Stimulated activated CD8-positive, alpha-beta memory T cell treated with anti-CD3 and anti-CD28 coated beads, Interleukin-12 subunit alpha, Interleukin-12 subunit beta, amount 100 ng/mL, for 1 hour (primary cell): Measurements from ENCODE around the gene AGAP1.

Experiments
- DNase-seq: peaks from one replicate; pipeline ENCODE4 v3.0.0-alpha.2; 2020; ENCODE audit warnings: low read depth

Gene AGAP1

DNA sequence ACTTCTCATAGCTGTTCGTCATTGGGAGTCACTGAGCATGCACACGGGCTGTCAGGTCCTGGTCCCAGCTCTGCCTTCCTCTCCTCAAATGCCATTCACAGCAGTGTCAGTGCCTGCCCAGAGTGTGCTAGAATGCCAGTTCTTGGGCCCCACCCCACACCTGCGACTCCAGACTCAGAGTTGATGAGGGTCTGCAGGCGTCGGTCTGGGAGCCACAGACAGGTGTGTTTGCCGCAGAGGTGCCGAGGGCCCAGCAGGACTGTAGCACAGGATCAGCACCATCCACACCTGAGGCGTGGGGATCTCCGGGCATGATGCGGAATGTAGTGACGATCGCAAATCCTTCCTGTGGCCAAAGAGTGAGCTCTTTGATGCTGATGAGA lies 56.5 kb downstream of the AGAP1 start:
- no peak for DNase-seq

DNA sequence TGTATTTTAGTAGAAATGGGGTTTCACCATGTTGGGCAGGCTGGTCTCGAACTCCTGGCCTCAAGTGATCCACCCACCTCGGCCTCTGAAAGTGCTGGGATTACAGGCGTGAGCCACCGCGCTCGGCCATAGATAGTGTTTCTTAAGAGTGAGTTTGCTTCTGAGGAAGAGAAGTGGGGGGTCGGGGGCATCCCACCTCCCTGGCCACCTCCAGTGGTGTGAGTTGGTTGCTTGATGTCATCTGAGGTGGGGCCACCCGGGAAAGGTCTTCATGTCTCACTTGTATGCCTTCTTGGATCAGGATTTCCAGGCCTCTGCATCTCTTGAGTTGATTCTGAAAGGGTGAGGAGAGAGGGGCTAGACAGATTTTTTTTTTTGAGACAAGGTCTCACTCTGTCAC lies 57.1 kb downstream of the AGAP1 start:
- no peak for DNase-seq

DNA sequence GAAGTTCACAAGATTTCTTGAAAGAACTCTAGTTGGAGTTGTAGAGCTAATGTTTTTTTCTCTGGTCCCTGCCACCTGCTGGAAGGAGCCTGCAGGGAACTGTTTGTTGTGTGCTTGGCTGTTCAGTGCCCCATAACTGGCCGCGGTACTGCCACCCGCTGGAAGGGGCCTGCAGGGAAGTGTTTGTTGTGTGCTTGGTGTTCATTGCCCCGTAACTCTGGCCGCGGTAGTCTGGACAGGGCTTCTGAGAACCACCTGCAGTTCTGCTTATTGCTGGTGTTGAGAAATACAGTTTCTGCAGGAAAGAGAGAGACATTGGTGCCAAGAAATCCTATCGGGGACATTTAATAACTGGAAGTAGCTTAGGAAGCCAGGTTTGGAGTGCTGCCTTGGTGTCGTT lies 58.1 kb downstream of the AGAP1 start:
- no peak for DNase-seq

DNA sequence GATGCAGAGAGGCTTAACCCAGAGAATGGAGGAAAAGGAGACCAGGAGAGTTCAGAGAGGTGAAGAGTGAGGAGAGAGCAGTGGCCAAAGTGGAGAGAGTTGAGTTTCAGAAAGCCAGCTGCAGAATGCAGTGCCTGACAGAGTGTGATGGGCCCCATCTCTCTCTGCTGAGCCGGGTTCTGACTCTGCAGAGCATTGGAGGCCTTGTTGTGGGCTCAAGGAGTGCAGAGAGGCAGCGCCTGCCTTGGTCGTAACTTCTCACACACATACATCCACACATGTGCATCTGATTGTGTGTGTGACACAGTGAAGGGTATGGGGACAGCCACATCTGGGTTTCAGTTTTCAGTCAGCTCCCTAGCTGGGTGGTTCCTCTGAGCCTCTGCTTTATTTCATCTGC lies 58.8 kb downstream of the AGAP1 start:
- DNase-seq = no peak

DNA sequence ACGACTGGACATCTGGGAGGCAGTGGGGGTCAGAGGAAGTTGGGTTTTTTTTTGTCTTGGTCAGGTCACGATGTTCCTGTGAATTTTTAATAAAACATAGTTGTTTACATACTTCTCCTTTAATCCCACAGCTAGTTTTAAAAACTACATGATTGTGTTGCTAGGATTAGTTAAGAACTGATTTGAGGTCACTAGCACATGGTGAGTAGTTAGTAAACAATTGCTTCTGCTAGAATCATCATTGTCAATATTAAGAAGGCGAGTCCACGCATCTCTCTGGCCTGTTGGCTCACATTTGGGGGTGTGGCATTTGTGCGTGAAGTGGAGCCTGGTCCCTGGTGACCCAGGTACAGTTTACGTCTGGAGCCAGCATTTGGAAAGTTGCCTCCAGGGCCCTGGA lies 59.4 kb downstream of the AGAP1 start:
- no peak for DNase-seq

DNA sequence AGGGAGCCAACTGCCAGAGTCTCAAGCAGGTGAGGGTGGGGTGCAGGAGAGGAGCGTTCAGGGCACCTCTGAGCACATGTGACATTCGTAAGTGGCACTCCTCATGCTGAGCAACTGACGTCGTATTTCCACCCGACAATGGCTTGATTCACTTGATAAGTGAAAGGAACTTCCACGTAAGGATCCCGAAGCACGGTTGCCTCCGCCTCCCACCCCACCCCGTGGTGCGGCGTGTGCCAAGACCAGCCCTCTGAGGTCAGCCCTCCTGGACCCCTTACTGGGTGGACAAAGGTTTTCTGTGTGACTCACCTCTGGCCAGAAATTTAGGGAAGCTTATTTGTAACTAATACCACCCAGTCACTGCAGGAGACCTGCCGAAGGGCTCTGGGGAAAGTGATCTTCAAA lies 59.9 kb downstream of the AGAP1 start:
- DNase-seq = no peak

DNA sequence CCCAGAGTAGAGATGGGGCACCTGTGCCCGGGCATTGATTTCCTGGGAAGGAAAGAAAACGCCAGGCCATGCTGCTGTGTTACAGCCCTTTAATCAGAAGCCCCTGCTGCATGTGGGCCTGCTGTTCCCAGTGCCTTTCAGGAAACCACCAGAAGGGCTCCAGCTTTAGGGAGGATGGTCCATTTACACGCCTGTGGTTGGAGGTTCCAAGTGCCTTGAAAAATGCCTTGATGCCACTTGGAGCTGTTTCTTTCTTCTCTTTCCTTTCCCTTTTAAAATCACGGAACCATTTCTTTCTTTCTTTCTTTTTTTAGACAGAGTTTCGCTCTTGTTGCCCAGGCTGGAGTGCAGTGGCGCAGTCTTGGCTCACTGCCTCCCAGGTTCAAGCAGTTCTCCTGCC lies 60.5 kb downstream of the AGAP1 start:
- no peak for DNase-seq

DNA sequence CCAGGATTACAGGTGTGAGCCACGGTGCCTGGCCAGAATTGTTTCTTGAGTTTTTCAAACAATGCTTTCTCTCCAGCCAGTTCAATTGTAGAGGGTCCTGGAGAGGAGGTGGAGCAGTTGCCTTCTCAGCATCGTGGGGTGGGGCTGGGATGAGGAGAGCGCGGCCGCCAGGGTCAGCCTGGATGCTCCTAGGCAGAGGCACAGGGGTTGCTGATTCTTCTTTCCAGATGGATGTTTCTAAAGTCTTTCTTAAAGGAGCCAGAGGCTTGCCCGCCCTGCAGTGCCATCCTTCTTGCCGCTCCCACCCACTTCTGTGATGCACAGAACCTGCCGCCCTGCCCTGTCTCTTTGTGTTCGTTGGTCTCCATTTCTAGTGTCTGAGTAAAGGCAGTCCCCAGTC lies 61.1 kb downstream of the AGAP1 start:
- DNase-seq = no peak

DNA sequence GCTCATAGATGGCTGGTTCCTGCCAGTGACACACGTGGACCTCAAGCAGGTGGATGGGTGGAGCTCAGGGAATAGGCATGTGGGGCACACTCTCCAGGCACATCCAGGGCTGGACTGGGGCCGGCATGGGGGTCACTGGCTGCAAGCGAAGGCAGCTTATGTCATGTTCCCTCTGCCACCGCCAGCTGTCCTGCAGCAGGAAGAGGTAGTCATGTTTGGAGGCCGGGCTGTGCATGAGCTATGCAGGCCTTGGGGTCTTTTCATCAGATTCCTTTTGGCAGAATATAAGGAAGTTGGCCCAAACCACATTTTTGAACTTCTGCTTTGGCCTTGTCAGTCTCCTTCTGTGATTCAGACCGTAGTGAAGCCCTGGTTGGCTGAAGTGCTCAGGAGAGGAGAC lies 61.5 kb downstream of the AGAP1 start:
- DNase-seq = no peak

DNA sequence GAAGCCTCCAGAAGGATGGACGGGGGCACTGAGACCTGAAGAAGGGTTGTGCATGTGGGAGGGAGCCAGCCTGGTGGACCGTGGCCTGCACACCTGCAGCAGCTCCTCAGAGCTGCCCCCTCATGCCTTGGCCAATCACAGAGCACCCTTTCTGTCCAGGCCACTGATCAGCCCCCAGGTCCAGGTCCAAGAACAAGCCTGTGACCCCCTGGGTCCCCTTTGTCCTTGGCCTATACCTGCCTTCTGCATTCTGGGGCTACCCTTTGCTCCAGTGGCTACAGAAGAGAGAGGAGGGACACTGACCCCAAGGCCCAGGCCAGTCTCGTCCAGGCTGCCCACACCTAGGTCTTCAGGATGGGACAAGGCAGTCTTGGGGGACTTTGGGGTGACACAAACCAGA lies 62.2 kb downstream of the AGAP1 start:
- DNase-seq = no peak

DNA sequence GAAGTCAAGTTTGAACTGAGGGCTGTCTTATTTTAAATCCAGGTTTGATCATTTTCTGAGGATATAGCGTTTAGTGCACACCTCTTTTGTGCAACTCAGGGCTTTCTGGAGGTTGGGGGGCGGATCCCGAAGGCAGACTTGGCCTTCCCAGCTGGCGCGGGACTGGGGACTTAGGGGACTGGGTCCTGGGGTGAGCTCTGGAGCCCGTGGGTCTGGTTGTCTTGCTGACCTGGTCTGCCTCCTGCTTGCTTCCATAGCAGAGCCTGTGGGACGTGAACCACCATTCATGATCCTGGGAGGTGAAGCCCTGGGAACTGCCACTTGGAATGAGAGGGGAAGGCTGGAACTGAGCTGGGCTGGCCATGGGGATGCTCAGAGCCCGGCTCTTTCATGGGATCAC lies 63.1 kb downstream of the AGAP1 start:
- no peak for DNase-seq

DNA sequence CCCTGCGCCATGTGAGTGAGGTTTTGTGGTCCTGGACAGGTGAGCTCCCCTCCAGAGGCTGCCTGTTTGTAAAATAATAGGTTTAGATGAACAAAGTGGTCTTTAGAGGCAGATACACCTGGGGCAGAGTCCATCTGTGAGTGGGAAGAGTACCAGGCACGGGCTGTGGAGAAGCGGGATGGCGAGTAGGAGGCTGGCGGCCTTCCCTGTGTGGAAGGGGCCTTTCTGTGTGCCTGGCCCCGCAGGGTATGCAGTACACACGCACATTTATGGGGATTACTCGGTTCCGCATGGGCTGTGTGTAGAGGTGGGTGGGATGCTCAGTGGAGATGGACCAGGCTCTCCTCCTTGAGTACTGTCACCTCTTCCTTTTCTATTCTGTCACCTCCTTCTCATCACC lies 64.1 kb downstream of the AGAP1 start:
- DNase-seq = no peak

DNA sequence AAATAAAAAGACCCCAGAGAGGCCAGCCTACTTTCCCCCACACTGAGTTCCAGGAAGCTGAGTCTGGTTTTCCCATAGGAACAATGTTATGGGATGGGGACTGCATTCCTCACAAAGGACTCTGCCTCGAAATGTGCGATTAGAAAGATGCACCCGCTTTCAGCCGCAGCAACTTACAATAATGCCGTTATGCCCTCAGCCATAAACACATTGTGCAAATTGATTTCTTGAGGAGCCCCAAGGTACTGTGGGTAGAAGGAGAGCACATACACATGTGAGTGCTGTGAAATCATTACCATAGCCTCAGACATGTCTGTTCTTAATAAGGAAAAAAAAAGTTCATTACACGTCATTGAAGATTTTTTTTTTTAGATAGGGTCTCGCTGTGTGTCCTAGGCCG lies 64.7 kb downstream of the AGAP1 start:
- no peak for DNase-seq

DNA sequence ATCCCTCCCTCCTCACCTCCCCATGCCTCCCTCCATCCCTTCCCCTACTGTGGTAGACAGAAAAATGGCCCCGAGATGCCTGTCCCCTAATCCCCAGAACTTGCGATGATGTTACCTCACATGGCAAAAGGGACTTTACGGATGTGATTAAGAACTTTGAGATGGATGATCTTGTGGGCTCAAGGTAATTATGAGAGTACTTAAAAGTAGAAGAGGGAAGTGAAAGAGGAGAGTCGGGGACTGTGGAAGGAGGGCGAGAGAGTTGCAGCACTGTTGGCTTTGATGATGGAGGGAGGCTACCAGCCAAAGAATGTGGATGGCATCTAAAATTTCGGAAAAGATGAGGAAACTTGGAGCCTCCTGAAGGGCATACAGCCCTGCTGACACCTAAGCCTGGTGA lies 66.5 kb downstream of the AGAP1 start:
- DNase-seq = no peak

DNA sequence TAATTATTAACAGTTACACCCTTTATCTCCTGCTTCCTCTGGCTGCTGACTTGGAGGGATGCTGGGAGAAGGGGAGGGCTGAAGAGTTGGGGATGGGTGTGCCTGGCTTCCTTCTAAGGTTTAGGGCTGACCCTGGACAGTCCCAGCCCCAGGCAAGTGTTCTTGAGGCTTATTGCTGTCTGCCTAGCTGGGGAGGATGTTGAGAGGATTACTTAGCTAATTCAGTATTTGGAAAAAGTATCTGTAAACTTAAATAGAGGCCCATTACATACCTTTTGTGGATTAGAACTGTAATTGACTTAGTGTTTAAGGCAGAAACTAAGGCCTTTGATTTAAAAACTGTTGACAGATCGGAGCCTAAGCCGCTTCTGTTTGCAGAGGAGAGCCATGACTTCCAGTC lies 67.6 kb downstream of the AGAP1 start:
- no peak for DNase-seq

DNA sequence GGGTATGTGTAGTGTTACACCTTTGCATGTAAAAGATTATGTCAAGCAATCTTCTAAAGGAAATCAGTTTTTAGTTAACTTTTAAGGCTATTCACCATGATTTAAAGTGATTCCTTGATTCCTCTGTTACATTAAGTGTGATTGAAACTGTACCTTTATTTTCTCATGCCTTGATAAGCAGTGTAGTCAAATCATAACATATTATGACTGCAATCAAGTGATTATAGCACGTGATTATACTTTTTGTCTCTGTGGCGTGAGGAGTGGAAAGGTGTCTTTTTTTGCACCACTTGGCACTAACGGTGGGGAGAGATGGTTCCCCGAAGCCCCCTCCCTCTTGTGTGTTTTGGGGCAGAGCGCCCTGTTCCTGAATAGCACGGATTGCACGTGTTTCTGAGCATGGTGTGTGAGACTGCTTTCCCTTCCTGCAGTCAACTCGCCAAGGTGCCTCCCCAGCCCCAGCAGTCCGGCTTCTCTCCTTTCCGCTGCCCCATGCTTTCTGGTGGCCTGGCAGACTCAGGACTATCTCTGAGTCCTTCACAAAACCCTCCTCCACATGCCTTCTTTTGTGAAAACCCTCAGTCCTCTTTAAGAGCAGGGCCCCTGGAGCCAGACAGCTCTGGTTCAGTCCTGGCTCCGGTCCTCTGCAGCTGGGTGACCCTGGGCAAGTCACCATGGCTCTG lies 68.4 kb downstream of the AGAP1 start:
- DNase-seq = no peak

DNA sequence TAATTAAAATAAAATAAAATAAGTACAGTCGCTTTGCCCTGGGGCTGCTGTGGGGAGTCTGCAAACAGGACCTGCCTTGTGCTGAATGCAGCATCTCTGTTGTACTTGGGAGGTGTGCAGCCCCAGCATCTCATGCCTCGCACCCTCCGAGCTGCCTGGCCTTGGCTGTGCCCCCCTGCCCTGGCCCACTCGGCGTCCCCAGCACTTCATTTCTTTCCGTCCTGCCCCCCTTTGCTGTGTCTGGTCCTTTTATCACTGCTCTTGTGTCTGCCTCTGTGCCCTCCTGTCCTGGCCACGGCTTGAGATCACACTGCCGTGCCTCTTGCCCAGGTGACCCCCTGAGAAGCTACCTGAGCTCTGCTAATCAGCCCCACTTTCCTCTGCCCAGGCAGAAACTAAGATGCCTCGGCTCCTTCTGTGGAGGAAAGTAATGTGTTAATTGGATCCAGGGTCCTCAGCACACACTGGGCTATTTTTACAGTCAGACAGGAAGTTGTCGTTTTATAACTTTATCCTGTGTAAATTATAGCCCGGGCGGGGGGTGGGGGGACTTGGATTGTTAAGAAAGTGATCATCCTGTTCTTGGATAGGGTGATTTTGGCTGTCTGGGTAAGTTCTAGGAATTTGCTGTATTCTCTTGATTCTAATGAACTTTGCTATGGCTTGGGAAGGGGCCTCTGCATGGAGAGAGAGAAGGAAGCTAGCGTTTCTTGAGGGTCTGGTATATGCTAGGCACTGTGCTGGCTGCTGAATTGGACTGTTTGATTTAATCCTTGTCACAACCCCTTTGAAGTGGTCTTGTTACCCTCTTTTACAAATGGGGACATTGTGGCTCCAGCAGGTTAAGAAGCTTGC lies 69.4 kb downstream of the AGAP1 start:
- DNase-seq = no peak

DNA sequence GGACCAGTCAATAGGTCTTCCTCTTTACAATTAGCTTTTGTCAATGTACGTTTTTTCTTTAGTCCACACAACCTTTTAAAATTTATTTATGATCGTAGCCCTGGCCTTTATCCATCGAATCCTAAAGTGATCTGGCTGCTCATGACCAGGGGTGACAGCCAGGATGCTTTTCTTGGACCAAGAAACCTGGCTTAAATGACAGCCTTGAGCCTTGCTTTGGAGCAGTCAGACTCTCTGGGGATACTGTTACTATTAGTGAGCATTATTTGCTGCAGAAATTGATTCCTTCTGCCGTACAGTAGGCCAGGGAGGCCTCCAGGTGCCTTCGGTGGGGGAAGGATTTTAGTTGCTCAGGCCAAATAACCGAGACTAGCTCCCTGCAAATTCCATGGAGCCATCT lies 70.2 kb downstream of the AGAP1 start:
- no peak for DNase-seq

DNA sequence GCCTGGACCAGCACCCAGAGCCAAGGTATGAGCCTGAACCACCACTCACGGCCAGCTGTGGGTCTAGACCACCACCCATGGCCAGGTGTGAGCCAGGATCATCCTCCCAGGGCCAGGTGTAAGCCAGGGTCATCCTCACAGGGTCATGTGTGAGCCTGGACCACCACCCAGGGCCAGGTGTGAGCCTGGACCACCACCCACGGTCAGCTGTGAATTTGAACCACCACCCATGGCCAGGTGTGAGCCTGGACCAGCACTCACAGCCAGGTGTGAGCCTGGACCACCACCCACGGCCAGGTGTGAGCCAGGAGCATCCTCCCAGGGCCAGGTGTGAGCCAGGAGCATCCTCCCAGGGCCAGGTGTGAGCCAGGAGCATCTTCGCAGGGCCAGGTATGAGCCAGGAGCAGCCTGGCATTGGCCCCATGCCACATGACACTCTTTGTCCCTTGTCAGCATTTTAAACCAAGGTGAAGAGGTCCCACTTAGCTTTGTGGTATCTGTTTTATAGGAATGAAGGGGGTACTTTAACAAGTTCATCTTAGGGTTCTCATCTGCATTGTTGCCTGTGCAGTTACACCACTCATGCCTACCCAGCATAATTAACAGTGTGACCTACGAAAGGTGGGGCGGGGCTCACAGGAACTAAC lies 71.2 kb downstream of the AGAP1 start:
- no peak for DNase-seq

DNA sequence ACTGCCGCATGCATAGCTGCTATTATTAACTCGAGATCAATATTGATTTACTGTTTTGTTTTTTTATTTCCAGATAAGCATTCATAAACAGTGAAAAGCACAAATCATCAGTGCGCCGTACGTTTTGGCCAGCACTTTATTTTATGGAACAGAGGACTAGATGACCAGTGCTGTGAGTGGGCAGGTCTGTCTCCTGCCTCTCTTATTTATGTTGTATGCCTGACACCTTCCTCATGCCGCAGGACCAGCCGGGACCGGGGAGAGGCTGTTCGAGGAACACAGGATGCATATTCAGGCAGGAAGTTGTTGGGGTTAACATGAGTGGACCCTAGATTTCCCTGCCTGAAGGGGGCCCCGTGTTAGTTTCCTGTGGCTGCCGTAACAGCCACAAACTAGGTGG lies 72.6 kb downstream of the AGAP1 start:
- DNase-seq = no peak

DNA sequence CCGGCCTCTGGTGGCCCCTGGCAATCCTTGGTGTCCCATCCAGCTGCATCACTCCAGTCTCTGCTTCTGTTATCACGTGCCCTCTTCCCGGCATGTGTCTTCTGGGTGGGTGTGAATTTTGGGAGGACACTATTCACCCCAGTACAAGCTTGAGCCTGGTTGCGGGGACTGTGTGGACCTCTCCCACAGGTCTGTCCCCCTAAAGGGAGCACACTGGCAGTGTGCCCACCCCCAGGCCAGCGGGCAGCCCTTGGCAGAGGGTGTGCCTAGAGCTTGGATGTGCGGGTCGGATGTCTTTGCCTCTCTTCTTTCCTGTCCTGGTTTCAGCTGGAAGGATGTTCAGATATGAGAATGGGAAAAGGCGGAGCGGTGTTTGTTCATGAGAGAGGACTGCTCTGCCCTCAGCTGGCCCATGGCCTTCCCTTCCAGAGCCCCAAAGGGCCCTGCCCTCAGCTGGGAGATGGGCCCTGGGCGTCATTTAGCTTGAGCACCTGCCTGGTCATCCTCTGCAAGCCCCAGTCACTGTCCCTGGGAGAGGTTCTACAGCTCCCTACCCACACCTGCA lies 73.2 kb downstream of the AGAP1 start:
- DNase-seq = no peak

DNA sequence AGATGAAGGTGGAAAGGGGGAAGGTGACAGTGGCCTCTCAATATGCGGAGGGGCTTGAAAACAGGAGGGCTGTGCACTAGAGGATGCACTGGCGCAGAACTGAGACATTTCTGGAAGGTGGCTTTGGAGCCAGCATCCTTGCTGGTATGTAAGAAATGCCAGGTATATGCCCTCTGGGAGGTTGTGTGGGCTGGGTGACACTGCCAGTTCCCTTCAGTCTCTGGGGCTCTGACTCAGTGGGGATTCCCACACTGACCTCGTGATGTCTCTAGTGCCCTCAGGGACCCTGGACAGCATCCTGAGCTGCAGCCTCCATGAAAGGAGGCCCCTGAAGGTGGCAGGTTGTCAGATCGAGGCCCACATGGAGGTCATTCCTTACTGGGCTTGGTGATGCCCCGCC lies 74.0 kb downstream of the AGAP1 start:
- DNase-seq = no peak

DNA sequence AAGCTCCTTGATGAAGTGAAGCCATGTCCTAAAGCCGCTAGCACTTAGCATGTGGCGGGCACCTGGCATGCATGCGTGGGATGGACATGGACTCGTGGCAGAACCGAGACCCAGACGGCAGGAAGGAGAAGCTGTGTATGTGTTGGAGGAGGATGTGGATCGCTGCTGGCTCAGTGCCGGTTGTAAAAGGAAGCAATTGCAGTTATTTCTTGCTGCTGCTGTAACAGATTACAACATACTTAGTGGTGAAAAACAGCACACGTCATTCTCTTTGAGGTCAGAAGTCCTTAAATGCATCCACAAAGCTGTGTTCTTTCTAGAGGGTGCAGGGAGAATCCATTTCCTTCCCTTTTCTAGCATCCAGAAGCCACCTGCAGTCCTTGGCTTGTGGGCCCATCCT lies 74.6 kb downstream of the AGAP1 start:
- no peak for DNase-seq
